Stimulated activated naive CD8-positive, alpha-beta T cell treated with anti-CD3 and anti-CD28 coated beads, Interleukin-15, Interleukin-2, amounts not matched to agents 100 U/mL and 50 U/mL, for 24 hours (primary cell): ENCODE measurements around the gene TSPY4.
"Not testable (repeated sequence)": the region's sequence is repeated elsewhere in the genome, so short reads cannot be mapped to it uniquely, and the experiment has no call there.

Source experiments
- ATAC-seq: fragments of 150-1000 bp; cut with Tn5 transposase; one replicate; pipeline ENCODE4 v1.10.0; 2021
- DNase-seq: peaks from one replicate; pipeline ENCODE4 v3.0.0; 2021

TSPY4 gene, protein sequence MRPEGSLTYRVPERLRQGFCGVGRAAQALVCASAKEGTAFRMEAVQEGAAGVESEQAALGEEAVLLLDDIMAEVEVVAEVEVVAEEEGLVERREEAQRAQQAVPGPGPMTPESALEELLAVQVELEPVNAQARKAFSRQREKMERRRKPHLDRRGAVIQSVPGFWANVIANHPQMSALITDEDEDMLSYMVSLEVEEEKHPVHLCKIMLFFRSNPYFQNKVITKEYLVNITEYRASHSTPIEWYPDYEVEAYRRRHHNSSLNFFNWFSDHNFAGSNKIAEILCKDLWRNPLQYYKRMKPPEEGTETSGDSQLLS

DNA sequence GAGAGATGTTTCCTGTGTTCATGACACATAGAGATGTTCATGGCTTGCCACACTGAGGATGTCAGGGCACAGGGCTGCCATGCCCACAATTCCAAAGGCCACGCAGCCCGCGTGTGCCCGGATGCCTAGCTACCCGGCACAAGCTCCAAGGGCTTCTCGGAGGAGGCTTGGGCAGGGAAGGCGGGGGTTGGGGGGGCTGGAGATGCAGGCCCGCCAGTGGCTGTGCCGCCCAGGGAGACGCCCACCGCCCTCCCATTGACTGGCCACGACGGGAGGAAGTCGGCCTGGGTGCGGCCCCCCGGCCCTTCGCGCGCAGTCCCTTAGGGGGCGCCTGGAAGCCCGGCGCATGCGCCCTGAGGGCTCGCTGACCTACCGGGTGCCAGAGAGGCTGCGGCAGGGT is at the start of gene TSPY4:
Gene TSPY4, plus strand, starts transcription at position 301 of the 400 bp plus-strand sequence. Its CDS starts 46 bp downstream, at position 347.
- DNase-seq, ATAC-seq: not testable (repeated sequence)

DNA sequence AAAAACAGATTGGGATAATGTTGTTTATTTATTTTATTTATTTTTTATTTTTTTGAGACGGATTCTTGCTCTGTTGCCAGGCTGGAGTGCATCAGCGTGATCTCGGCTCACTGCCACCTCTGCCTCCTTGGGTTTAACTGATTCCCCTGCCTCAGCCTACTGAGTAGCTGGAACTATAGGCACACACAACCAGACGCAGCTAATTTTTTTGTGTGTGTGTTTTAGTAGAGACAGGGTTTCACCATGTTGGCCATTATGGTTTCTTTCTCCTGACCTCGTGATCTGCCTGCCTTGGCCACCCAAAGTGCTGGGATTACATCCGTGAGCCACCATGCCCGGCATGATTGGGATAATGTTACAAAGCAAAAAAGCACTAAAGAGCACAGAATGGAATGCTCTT is 16.3 kb upstream of the TSPY4 start:
- DNase-seq, result no peak
- ATAC-seq, result no peak

DNA sequence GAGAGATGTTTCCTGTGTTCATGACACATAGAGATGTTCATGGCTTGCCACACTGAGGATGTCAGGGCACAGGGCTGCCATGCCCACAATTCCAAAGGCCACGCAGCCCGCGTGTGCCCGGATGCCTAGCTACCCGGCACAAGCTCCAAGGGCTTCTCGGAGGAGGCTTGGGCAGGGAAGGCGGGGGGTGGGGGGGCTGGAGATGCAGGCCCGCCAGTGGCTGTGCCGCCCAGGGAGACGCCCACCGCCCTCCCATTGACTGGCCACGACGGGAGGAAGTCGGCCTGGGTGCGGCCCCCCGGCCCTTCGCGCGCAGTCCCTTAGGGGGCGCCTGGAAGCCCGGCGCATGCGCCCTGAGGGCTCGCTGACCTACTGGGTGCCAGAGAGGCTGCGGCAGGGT is 20.2 kb downstream of the TSPY4 start, which contains the start of gene TSPY8:
Gene TSPY8, plus strand, starts transcription at position 301 of the 400 bp plus-strand sequence. Its CDS starts 46 bp downstream, at position 347.
- not testable (repeated sequence) for ATAC-seq, DNase-seq
